Mammary epithelial cell (primary cell): ENCODE data around the gene B2M.

Source experiments
- EZH2 ChIP-seq: IDR thresholded peaks from 2 replicates; pipeline ENCODE4 v1.6.1; 2012; ENCODE audit warnings: low read length, inconsistent platforms, borderline replicate concordance
- TF ChIP-seq, protein P1 (sequence below), 2 donors: IDR thresholded peaks in 1 of 2; conservative IDR thresholded peaks in 1 of 2; 2 replicates each; pipeline ENCODE4 v1.5.1; 2011 to 2012; ENCODE audit warnings: inconsistent platforms in 2 of 2, low read length in 2 of 2, mild to moderate bottlenecking in 2 of 2, control low read depth in 1 of 2, low read depth in 1 of 2; ENCODE audit not compliant: insufficient read depth in 1 of 2; ENCODE audit errors: extremely low read depth in 1 of 2

DNA sequence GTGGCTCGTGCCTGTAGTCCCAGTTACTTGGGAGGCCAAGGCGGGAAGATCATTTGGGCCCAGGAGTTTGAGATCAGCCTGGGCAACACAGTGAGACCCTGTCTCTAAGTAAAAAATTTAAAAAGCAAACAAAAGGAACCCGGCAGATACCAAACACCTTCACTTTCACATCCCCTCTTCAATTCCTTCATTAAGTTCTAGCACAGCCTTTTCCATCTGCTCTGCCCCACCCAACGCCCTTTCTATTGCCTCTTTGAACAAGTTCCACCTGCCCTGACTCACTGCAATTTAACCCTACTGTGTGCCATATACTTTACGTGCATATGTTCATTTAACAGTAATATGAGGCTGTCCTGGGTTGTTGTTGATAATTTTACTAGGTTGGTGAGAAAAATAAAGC, 35.4 kb upstream of the B2M start:
- TF ChIP-seq, protein P1, sequence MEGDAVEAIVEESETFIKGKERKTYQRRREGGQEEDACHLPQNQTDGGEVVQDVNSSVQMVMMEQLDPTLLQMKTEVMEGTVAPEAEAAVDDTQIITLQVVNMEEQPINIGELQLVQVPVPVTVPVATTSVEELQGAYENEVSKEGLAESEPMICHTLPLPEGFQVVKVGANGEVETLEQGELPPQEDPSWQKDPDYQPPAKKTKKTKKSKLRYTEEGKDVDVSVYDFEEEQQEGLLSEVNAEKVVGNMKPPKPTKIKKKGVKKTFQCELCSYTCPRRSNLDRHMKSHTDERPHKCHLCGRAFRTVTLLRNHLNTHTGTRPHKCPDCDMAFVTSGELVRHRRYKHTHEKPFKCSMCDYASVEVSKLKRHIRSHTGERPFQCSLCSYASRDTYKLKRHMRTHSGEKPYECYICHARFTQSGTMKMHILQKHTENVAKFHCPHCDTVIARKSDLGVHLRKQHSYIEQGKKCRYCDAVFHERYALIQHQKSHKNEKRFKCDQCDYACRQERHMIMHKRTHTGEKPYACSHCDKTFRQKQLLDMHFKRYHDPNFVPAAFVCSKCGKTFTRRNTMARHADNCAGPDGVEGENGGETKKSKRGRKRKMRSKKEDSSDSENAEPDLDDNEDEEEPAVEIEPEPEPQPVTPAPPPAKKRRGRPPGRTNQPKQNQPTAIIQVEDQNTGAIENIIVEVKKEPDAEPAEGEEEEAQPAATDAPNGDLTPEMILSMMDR (conservative IDR thresholded peaks at IDR 0.05 in 1 of 2, IDR thresholded peaks at IDR 0.05 in 1 of 2; ENCODE audit: extremely low read depth in 1 of 2, insufficient read depth in 1 of 2, low read depth in 1 of 2, low read length in 2 of 2) = no peak
- TF ChIP-seq EZH2 = no peak
